ENCODE results near the gene GPR107.

The GPR107 gene

DNA sequence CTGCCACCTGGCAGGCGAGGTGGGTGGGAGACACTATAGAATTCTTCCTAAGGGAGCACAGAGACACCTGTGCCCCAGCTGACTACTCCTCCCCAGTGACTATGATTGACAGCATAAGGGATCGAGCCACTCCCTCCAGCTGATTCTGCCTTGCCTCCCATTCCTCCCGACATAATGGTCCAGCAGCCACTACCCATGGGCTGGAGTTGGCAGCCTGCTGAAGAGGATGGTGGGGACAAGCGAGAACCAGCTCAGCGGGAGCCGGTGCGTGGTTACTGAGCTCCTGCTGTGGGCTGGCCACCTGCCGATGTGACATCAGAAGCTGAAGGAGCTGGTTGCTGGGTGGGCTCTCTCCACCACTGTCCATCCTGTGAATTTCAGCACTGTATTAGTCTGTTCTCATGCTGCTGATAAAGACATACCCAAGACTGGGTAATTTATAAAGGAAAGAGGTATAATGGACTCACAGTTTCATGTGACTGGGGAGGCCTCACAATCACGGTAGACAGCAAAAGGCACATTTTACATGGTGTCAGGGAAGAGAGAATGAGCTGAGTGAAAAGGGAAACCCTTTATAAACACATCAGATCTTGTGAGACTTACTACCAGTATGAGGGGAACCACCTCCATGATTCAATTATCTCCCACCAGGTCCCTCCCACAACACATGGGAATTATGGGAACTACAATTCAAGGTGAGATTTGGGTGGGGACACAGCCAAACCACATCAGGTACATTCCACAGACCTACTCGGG is 106.4 kb downstream of the GPR107 start:
- Histone ChIP-seq H3K27me3 (replicated peaks; ENCODE audit: control insufficient read depth, insufficient read depth, low read length) (no peaks in the 10 kb centered on the region; the same call in 1 of the 2 replicates), H3K4me3 (replicated peaks; ENCODE audit: low read depth, low read length) (no peak overlapping the region), H3K36me3 (ENCODE audit: control insufficient read depth, insufficient read depth, low read length) (no peaks in the 10 kb centered on the region)
- no peak for DNase-seq (ENCODE audit: extremely low read depth, insufficient read length)
- TF ChIP-seq, protein P1, sequence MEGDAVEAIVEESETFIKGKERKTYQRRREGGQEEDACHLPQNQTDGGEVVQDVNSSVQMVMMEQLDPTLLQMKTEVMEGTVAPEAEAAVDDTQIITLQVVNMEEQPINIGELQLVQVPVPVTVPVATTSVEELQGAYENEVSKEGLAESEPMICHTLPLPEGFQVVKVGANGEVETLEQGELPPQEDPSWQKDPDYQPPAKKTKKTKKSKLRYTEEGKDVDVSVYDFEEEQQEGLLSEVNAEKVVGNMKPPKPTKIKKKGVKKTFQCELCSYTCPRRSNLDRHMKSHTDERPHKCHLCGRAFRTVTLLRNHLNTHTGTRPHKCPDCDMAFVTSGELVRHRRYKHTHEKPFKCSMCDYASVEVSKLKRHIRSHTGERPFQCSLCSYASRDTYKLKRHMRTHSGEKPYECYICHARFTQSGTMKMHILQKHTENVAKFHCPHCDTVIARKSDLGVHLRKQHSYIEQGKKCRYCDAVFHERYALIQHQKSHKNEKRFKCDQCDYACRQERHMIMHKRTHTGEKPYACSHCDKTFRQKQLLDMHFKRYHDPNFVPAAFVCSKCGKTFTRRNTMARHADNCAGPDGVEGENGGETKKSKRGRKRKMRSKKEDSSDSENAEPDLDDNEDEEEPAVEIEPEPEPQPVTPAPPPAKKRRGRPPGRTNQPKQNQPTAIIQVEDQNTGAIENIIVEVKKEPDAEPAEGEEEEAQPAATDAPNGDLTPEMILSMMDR (IDR thresholded peaks at IDR 0.05; ENCODE audit: insufficient read depth, low read length, poor library complexity, severe bottlenecking), result no peak

DNA sequence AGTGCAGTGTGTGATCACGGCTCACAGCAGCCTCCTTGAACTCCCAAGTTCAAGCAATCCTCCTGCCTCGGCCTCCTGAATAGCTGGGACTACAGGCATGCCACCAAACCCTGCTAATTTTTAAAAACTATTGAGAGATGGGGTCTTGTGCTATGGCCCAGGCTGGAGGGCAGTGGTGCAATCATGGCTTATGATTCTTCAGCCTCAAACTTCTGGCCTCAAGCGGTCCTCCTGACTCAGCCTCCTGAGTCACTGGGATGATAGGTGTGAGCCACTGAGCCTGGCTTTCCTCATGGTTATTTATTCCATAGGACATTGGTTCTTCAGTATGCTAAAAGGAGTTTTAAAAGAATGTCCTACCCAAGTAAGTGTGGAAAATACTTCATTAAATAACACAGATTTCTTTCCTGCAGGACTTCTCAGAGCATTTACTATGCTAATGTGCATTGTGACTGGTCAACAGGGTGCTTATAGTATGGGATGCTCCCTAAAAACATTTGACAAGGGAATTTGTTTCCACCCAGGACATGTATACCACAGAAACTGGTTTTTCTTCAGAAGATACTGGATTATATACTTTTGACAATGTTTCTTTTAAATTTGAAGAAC is 107.3 kb downstream of the GPR107 start:
- TF ChIP-seq, protein P1 (IDR thresholded peaks at IDR 0.05; ENCODE audit: insufficient read depth, low read length, poor library complexity, severe bottlenecking), result no peak
- H3K27me3 ChIP-seq (replicated peaks; ENCODE audit: control insufficient read depth, insufficient read depth, low read length), result no peaks in the 10 kb centered on the region; the same call in 1 of the 2 replicates
- DNase-seq (ENCODE audit: extremely low read depth, insufficient read length), result no peak
- no peaks in the 10 kb centered on the region for H3K36me3 ChIP-seq (ENCODE audit: control insufficient read depth, insufficient read depth, low read length)
- no peak overlapping the region for H3K4me3 ChIP-seq (replicated peaks; ENCODE audit: low read depth, low read length)

DNA sequence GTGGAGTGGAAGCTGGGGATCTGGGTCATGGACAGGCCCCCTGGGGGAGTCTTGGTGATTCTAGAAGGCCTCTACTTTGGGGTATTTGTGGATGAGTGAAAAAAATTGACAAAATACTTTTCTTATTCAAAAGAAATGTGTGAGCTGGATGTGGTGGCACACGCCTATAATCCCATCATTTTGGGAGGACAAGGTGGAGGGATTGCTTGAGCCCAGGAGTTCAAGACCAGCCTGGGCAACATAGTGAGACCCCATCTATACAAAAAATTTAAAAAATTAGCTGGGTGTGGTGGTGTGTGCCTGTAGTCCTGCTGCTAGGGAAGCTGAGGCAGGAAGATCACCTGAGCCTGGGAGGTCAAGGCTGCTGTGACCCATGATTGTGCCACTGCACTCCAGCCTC is 111.9 kb downstream of the GPR107 start:
- H3K4me3 ChIP-seq (replicated peaks; ENCODE audit: low read depth, low read length), result no peak overlapping the region
- no peak for DNase-seq (ENCODE audit: extremely low read depth, insufficient read length)
- TF ChIP-seq, protein P1 (IDR thresholded peaks at IDR 0.05; ENCODE audit: insufficient read depth, low read length, poor library complexity, severe bottlenecking), result no peak
- no peaks in the 10 kb centered on the region; the same call in 1 of the 2 replicates for H3K27me3 ChIP-seq (replicated peaks; ENCODE audit: control insufficient read depth, insufficient read depth, low read length)
- H3K36me3 ChIP-seq (ENCODE audit: control insufficient read depth, insufficient read depth, low read length), result no peaks in the 10 kb centered on the region

DNA sequence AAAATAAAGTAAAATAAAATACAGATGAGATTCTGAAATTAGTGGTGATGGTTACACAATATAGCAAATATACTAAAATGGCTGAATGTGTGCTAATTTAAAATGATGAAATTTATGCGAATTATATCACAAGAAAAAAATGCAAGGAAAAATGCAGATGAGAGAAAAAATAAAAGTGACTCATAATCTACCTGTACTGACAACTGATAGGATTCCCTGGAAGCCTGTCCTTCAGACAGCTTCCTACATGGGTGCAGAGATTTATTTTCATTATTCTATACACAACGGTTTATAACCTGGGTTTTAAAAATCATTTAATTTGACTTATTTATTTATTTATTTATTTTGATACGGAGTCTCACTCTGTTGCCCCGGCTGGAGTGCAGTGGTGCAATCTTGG is 112.7 kb downstream of the GPR107 start:
- H3K36me3 ChIP-seq (ENCODE audit: control insufficient read depth, insufficient read depth, low read length), result no peaks in the 10 kb centered on the region
- no peak for DNase-seq (ENCODE audit: extremely low read depth, insufficient read length)
- no peak overlapping the region for H3K4me3 ChIP-seq (replicated peaks; ENCODE audit: low read depth, low read length)
- peaks cover 3% of the 10 kb centered on the region; the same call in 1 of the 2 replicates for H3K27me3 ChIP-seq (replicated peaks; ENCODE audit: control insufficient read depth, insufficient read depth, low read length)
- TF ChIP-seq, protein P1 (IDR thresholded peaks at IDR 0.05; ENCODE audit: insufficient read depth, low read length, poor library complexity, severe bottlenecking), result no peak

DNA sequence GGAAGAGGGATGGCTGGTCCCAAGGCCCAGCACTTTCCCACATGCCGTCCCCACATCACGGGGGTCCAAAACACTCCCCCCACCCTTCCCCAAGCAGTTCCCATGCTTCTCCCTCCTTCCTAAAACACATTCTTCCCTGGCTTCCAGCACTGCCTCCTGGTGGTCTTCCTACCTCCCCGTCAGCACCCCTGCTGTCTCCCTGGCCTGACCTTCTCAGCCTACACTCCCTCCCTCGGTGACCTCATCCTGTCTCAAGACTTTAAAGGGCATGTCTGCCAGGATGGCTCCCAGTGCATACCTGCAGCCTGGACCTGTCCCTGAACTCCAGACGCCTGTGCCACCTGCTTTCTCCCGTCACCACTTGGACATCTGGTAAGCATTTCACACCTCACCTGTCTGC is 114.2 kb downstream of the GPR107 start:
- Histone ChIP-seq H3K4me3 (replicated peaks; ENCODE audit: low read depth, low read length) (no peak overlapping the region), H3K36me3 (ENCODE audit: control insufficient read depth, insufficient read depth, low read length) (no peaks in the 10 kb centered on the region), H3K27me3 (replicated peaks; ENCODE audit: control insufficient read depth, insufficient read depth, low read length) (peaks cover 3% of the 10 kb centered on the region; the same call in 1 of the 2 replicates)
- no peak for DNase-seq (ENCODE audit: extremely low read depth, insufficient read length)
- TF ChIP-seq, protein P1 (IDR thresholded peaks at IDR 0.05; ENCODE audit: insufficient read depth, low read length, poor library complexity, severe bottlenecking), result no peak
